Endodermal cell (in vitro differentiated cells): Measurements from ENCODE around the gene SNX2. TPM values are rescaled to one million over a fixed set of nuclear protein-coding genes. Genes with fewer than 3 reads are reported as not detected.

Experiments
- DNase-seq: peaks from one replicate; pipeline ENCODE4 v3.0.0-alpha.2; 2017
- H3K27ac ChIP-seq: 2 replicates; pipeline ENCODE4 v1.5.1; 2013; ENCODE audit warnings: mild to moderate bottlenecking, low read depth, low read length, moderate library complexity
- H3K27me3 ChIP-seq: 2 replicates; pipeline ENCODE4 v1.6.1; 2013; ENCODE audit warnings: mild to moderate bottlenecking, low read length, moderate library complexity; ENCODE audit not compliant: insufficient read depth, control insufficient read depth, poor library complexity, severe bottlenecking
- H3K36me3 ChIP-seq: 2 replicates; pipeline ENCODE4 v1.7.0; 2013; ENCODE audit warnings: mild to moderate bottlenecking, low read length, moderate library complexity; ENCODE audit not compliant: control insufficient read depth, insufficient read depth
- H3K4me1 ChIP-seq: one replicate; pipeline ENCODE4 v1.7.0; 2013; ENCODE audit warnings: low read length; ENCODE audit not compliant: control insufficient read depth, insufficient read depth
- H3K4me3 ChIP-seq: 2 replicates; pipeline ENCODE4 v1.5.1; 2013; ENCODE audit warnings: mild to moderate bottlenecking, low read length, moderate library complexity
- H3K9ac ChIP-seq: 2 replicates; pipeline ENCODE4 v1.6.1; 2013; ENCODE audit warnings: mild to moderate bottlenecking, low read length, moderate library complexity; ENCODE audit not compliant: poor library complexity, severe bottlenecking; ENCODE audit errors: extremely low read depth
- H3K9me3 ChIP-seq: 2 replicates; pipeline ENCODE4 v1.6.1; 2013; ENCODE audit warnings: mild to moderate bottlenecking, low read length, moderate library complexity; ENCODE audit not compliant: control insufficient read depth
- H3K27ac Mint-ChIP-seq: 2 replicates; pipeline ENCODE4 v1.8.0; 2020; ENCODE audit warnings: mixed read lengths
- H3K27me3 Mint-ChIP-seq: 2 replicates; pipeline ENCODE4 v1.8.0; 2021; ENCODE audit warnings: mild to moderate bottlenecking, mixed read lengths; ENCODE audit not compliant: insufficient read depth
- H3K36me3 Mint-ChIP-seq: 2 replicates; pipeline ENCODE4 v1.8.0; 2020; ENCODE audit warnings: low read depth, mixed read lengths
- H3K4me1 Mint-ChIP-seq: 2 replicates; pipeline ENCODE4 v1.8.0; 2020; ENCODE audit warnings: mixed read lengths
- H3K4me3 Mint-ChIP-seq: 2 replicates; pipeline ENCODE4 v1.8.0; 2020; ENCODE audit warnings: mild to moderate bottlenecking, moderate library complexity, mixed read lengths
- H3K9me3 Mint-ChIP-seq: 2 replicates; pipeline ENCODE4 v1.8.0; 2020; ENCODE audit warnings: mild to moderate bottlenecking, mixed read lengths
- CTCF ChIP-seq: fragments of 200-600 bp; sonication (generic); conservative IDR thresholded peaks from 2 replicates; pipeline ENCODE4 v1.5.0; 2021; ENCODE audit warnings: antibody characterized with exemption, mild to moderate bottlenecking
- WGBS, 2 experiments: methylation state at CpG; one replicate each; pipeline versions ENCODE4 v1.1.5 to v1.1.7; 2013; ENCODE audit warnings: missing lambda C conversion rate in 2 of 2, mixed read lengths in 1 of 2; ENCODE audit not compliant: insufficient coverage in 1 of 2, insufficient read length in 1 of 2; 5-methylcytosine and 5-hydroxymethylcytosine counted together
- total RNA-seq, 2 donors: library from RNA; stranded (reverse); fragmentation: NEBNext Ultra II Directional in 1 of 2; extraction: Animal tissue kit (Norgen Biotek cat#: 25700) in 1 of 2; gene quantifications; 2 replicates in 1 of 2; 3 replicates in 1 of 2; pipeline ENCODE4 v1.2.1, GENCODE V29; 2021

Gene SNX2
- total RNA-seq, 2 donors from 2014 or later, result 69.8 to 83.2 TPM

- TF ChIP-seq CTCF, result no peak
- H3K27ac ChIP-seq, result no peak overlapping the region
These were observed 19.1 kb upstream of the SNX2 start for GRCh38 chr5:122755783-122756182.

GRCh38 chr5:122756264-122756911 is 18.5 kb upstream of the SNX2 start:
- H3K27me3 Mint-ChIP-seq, result no peaks in the 10 kb centered on the region
- Histone ChIP-seq H3K9ac (no peak overlapping the region), H3K27me3 (no peaks in the 10 kb centered on the region), H3K36me3 (no peaks in the 10 kb centered on the region), H3K9me3 (no peaks in the 10 kb centered on the region), H3K27ac (no peak overlapping the region), H3K4me1 (peaks cover 4% of the 10 kb centered on the region), H3K4me3 (no peak overlapping the region)
- H3K4me1 Mint-ChIP-seq, result peaks cover 25% of the 10 kb centered on the region
- H3K4me3 Mint-ChIP-seq, result no peak overlapping the region
- H3K36me3 Mint-ChIP-seq, result no peaks in the 10 kb centered on the region
- H3K27ac Mint-ChIP-seq, result no peak overlapping the region
- no peak for DNase-seq
- H3K9me3 Mint-ChIP-seq, result no peaks in the 10 kb centered on the region
- no peak for TF ChIP-seq CTCF
- WGBS, 2 experiments, result 100% methylated on average over 1 to 2 of the region's 2 CpGs

More at GRCh38 chr5:122755783-122756182, 19.1 kb upstream of the SNX2 start:
- H3K27ac Mint-ChIP-seq, result no peak overlapping the region
- Histone ChIP-seq H3K27me3 (no peaks in the 10 kb centered on the region), H3K4me3 (no peak overlapping the region), H3K9me3 (no peaks in the 10 kb centered on the region), H3K4me1 (peaks cover 4% of the 10 kb centered on the region), H3K9ac (no peak overlapping the region), H3K36me3 (no peaks in the 10 kb centered on the region)
- H3K36me3 Mint-ChIP-seq, result no peaks in the 10 kb centered on the region
- H3K27me3 Mint-ChIP-seq, result no peaks in the 10 kb centered on the region
- H3K4me1 Mint-ChIP-seq, result peaks cover 29% of the 10 kb centered on the region
- H3K9me3 Mint-ChIP-seq, result no peaks in the 10 kb centered on the region
- no peak overlapping the region for H3K4me3 Mint-ChIP-seq
- DNase-seq, result no peak
- whole genome bisulfite sequencing, 2 experiments, result 92 to 93% methylated on average over 1 to 2 of the region's 2 CpGs

- Histone ChIP-seq H3K36me3 (no peaks in the 10 kb centered on the region), H3K9ac (no peak overlapping the region), H3K9me3 (no peaks in the 10 kb centered on the region), H3K4me1 (peaks cover 4% of the 10 kb centered on the region), H3K27ac (no peak overlapping the region), H3K27me3 (no peaks in the 10 kb centered on the region), H3K4me3 (no peak overlapping the region)
- H3K36me3 Mint-ChIP-seq, result no peaks in the 10 kb centered on the region
- H3K4me1 Mint-ChIP-seq, result peaks cover 24% of the 10 kb centered on the region
- H3K27ac Mint-ChIP-seq, result no peak overlapping the region
- no peaks in the 10 kb centered on the region for H3K9me3 Mint-ChIP-seq
- H3K4me3 Mint-ChIP-seq, result no peak overlapping the region
- TF ChIP-seq CTCF, result no peak
- 96 to 100% methylated on average over 1 to 4 of the region's 4 CpGs for WGBS, 2 experiments
- H3K27me3 Mint-ChIP-seq, result no peaks in the 10 kb centered on the region
- no peak for DNase-seq
These were observed 17.6 kb upstream of the SNX2 start for GRCh38 chr5:122757285-122757684.
